HG03066 (cell line): ENCODE measurements around the gene NTSR1.

Experiments
- ATAC-seq: cut with Tn5 transposase; IDR thresholded peaks from one replicate; pipeline ENCODE4 v1.9.1; 2021; ENCODE audit warnings: low read depth; ENCODE audit not compliant: unreplicated experiment

Gene NTSR1

GRCh38 chr20:62768234-62768546, 59.6 kb downstream of the NTSR1 start:
- no peak for ATAC-seq

- ATAC-seq, result no peak
Measured at GRCh38 chr20:62768551-62769287, 60.1 kb downstream of the NTSR1 start.

GRCh38 chr20:62769346-62770071, 60.9 kb downstream of the NTSR1 start:
- ATAC-seq, result no peak

- no peak for ATAC-seq
Measured at GRCh38 chr20:62770111-62770910, 61.7 kb downstream of the NTSR1 start.

- ATAC-seq, result no peak
Measured at GRCh38 chr20:62770916-62771315, 62.3 kb downstream of the NTSR1 start.

GRCh38 chr20:62771396-62772102, 62.9 kb downstream of the NTSR1 start:
- ATAC-seq, result no peak

GRCh38 chr20:62772103-62772611, 63.5 kb downstream of the NTSR1 start:
- no peak for ATAC-seq

GRCh38 chr20:62772619-62772989, 64.0 kb downstream of the NTSR1 start:
- ATAC-seq, result no peak

- ATAC-seq, result no peak
Measured at GRCh38 chr20:62772990-62773844, 64.6 kb downstream of the NTSR1 start.

- no peak for ATAC-seq
Measured at GRCh38 chr20:62773845-62774714, 65.4 kb downstream of the NTSR1 start.

GRCh38 chr20:62774762-62775161, 66.1 kb downstream of the NTSR1 start:
- ATAC-seq, result no peak

GRCh38 chr20:62775206-62775605, 66.6 kb downstream of the NTSR1 start:
- ATAC-seq, result no peak

GRCh38 chr20:62776035-62776691, 67.5 kb downstream of the NTSR1 start:
- ATAC-seq, result no peak

- ATAC-seq, result no peak
Measured at GRCh38 chr20:62776692-62777527, 68.3 kb downstream of the NTSR1 start.

- ATAC-seq, result no peak
Measured at GRCh38 chr20:62777528-62777830, 68.8 kb downstream of the NTSR1 start.

- ATAC-seq, result no peak
Measured at GRCh38 chr20:62778058-62778457, 69.4 kb downstream of the NTSR1 start.

- no peak for ATAC-seq
Measured at GRCh38 chr20:62778601-62779416, 70.2 kb downstream of the NTSR1 start.
